Cerebellar cortex (tissue), 1 donor: ENCODE results near the gene FOXM1.
"Not testable (repeated sequence)": the region's sequence is repeated elsewhere in the genome, so short reads cannot be mapped to it uniquely, and the experiment has no call there.

Experiments used
- DNase-seq: peaks from one replicate; pipeline ENCODE4 v3.0.0-alpha.2; 2015; ENCODE audit warnings: low spot score

FOXM1 gene

DNA sequence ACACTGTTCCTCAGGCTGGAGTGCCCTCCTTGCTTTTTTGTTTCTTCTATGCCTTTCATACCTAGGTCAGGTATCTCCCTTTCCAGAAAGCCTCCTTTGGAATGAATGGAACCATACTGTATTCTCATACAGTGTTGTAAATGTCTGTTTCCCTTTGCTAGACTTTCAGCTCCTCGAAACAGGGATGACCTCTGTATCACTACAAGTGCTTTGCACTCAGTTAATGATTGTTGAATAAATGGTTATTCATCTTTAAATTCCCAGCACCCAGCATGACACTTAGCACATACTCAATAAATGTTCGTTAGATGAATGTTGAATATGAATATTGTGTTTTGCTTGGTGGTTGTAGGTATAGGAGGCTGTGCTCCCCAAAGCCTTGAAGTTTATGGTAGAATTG lies 7.8 kb upstream of the FOXM1 start:
- no peak for DNase-seq

DNA sequence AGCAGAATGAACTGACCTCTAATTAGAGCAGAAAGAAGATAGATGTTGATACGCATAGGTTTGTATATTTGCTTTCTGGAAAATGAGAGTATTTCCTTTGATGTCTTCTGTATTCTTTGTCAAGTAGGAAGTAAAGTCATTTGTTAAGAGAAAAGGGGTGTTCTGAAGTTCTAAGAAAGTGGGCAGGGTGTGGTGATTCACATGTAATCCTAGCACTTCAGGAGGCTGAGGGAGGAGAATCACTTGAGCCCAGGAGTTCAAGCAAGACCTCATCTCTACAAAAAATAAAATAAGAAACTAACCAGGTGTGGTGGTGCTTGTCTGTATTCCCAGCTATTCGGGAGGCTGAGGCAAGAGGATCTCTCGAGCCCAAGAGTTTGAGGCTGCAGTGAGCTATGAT lies 2.9 kb upstream of the FOXM1 start:
- DNase-seq: no peak

DNA sequence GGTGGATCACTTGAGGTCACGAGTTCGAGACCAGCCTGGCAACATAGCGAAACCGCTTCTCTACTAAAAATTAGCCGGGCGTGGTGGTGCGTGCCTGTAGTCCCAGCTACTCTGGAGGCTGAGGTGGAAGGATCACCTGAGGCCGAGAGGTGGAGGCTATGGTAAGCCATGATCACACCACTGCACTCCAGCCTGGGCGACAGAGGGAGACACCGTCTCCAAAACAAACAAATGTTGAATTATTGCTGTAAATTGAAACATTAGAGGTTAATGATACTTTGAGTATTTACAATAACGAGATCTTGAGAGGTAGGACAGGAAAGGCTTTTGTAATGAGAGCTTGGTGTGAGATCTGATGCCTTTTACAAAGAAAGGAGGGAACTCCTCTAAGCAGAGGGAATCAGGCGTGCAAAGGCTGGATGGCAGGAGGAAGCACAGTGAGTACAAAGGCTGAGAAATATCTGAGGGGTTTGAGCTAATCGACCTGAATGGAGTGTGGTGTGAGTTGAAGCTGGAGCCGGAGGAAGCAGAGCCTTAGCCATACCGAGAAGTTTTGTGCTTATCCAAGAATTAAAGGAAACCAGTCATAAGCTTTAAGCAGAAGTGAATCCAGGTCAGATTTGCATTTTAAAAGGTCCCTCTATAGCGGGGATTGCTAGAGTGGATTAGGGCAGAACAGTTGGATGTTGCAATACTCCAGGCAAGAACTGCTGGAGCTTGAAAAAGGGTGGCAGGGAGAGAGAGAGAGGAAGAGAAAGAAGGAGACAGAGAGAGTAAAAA lies 1.2 kb upstream of the FOXM1 start:
- DNase-seq: no peak

DNA sequence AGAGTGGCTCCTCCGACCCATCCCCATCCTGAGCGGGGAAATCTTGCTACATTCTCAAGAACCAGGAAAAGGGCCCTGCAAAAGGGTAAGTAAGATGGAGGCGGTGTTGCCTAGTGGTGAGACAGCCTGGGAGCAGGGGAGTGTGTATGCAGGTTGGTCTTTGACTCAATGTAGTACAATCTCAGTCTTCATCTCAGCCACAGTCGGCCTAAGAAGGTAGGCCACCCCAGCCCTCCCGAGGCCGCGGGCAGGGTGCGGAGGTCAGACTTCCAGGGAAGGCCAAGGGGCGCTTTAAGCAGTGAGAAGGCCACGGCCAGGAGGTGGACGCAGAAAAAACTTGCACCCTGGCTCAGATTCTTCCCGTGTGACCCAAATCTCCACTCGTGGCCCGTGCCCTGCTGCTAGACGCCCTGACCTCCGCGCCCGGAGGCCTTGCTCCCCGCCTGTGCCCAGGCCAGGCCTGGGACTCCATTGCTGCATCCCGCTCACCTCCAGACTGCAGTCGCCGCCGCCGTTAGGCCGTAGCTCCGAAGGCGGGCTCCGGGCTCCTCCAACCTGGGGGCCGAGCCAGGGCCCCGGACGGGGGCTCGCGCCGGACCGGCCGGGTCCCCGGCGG lies 435 bp downstream of the FOXM1 start:
- DNase-seq: no peak

DNA sequence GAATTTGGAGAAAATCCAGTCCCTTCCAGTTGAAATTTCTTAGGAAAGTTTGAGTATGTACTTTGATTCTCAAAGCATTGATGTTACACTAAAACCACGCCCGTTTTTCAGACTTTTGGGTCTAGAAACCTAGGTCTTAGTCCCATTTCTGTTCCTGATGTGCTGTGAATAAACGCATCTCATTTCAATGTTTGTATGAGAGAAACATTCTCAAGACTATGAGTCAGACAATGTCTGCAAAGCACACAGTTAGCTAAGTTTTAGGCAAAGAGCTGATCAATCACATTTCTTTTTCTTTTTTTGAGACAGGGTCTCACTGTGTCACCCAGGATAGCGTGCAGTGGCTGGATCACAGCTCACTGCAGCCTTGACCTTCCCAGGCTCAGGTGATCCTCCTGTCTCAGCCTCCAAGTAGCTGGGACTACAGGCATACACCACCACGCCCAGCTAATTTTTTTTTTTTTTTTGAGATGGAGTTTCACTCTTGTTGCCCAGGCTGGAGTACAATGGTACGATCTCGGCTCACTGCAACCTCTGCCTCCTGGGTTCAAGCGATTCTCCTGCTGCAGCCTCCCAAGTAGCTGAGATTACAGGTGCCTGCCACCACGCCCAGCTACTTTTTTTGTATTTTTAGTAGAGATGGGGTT lies 7.9 kb downstream of the FOXM1 start:
- not testable (repeated sequence) for DNase-seq

DNA sequence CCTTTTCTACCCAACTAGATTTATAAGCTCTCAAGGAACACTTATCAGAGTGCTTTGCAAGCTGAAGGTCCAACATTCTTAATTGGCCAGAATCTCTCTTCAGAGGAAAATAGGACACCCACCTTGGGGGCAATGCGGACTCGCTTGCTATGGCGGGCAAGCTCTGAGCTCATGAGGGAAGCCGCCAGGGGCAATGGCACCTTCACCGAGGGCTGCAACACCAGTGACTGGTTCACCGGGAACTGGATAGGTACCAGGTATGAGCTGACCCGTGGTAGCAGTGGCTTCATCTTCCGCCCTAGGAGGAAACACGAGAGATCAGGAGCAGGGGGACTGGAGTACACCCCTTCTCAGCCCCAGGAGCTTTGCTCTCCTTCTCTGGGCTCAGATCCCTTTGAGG lies 12.8 kb downstream of the FOXM1 start:
- DNase-seq: no peak

DNA sequence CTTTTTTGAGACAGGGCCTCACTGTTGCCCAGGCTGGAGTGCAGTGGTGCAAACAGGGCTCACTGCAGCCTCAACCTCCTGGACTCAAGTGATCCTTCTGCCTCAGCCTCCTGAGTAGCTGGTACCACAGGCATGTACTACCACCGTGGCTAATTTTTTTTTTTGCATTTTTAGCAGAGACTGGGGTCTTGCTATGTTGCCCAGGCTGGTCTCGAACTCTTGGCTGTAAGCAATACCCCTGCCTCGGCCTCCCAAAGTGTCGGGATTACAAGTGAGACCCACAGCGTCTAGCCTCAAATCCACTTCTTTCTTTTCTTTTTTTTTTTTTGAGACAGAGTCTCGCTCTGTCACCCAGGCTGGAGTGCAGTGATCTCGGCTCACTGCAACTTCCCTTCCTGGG lies 13.6 kb downstream of the FOXM1 start:
- not testable (repeated sequence) for DNase-seq

DNA sequence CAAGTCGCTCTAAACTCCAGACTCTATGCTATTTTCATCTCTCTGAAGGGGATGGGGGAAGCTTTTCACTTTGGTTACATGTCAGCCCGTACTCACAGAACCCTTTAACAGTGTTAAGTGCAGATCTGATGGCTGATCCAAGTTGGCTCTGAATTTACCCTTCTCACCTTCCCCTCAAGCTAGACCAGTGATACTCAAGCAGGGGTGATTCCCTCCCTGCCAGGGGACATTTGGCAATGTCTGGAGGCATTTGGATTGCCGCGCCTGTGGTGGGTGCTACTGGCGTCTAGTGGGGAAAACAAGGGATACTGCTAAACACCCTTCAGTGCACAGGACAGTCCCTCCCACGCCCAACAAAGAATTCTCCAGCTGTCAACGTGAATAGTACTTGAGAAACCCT lies 14.1 kb downstream of the FOXM1 start:
- DNase-seq: no peak

DNA sequence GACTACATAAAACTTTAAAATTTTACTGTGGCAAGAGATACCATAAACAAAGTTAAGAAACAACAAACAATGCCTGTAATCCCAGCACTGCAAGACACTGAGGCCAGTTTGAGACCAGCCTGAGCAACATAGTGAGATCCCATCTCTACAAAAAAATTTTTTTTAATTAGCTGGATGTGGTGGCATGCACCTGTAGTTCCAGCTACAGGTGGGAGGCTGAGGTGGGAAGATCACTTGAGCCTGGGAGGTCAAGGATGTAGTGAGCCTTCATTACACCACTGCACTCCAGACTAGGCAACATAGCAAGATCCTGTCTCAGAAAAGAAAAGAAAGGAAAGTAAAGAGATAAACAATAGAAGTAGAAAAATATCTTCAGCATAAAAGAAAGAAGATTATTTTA lies 16.8 kb downstream of the FOXM1 start:
- DNase-seq: no peak

DNA sequence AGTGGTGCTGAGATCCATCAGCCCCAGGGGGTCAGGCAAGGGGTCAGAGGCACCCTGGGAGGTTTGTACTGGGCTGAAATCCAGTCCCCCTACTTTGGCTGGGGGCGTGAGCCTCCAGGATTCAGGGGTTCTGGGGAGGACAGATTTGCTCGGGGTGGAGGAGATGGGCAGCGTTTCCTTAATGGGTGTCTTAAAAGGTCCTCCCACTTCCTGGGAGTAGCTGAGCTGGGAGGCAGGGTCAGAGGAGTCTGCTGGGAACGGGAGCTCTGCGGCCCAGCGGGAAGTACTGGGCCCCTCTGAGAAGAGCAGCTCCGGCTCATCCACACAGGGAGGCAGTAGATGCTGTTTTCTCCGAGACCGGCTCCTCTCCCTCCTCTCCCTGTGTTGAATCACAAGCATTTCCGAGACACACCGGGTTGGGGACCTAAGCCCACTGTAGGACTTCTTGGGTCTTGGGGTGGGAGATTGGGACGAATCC lies 18.0 kb downstream of the FOXM1 start:
- no peak for DNase-seq

DNA sequence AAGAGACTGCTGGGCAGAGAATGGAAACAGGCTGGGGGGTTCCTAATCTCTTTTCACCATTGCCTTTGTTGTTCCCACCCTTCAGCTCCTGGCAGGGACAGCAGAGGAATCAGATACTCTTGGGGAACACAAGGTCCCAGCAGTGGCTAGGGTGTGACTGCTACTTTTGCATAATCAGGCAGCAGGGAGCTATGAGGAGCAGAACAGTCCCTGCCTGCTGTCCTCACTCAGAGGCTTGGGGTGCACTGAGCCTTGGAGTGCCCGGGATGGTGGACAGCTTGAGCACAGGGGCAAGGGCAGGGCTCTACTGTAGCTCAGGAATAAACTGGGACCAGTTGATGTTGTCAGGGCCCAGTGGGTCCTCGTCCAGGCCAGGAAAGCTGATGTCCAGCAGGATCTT lies 18.6 kb downstream of the FOXM1 start:
- DNase-seq: no peak

DNA sequence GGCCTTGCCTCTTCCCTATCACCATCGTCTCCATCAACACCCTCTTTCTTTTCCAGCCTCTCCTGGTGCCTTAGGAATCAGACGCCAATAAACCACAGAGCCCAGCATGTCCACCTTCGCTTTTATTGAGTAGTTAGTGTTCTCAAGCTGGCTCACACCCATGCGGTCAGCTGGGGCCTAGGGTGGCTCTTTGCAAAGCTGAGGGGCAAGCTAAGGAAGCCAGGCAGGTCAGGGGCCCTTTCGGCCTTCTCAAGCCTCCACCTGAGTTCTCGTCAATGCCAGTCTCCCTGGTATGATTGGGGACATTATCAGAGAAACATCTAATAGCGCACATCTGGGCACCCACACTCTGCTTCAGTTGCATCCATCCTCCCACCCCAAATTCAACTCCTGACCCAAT lies 19.4 kb downstream of the FOXM1 start:
- DNase-seq: no peak

DNA sequence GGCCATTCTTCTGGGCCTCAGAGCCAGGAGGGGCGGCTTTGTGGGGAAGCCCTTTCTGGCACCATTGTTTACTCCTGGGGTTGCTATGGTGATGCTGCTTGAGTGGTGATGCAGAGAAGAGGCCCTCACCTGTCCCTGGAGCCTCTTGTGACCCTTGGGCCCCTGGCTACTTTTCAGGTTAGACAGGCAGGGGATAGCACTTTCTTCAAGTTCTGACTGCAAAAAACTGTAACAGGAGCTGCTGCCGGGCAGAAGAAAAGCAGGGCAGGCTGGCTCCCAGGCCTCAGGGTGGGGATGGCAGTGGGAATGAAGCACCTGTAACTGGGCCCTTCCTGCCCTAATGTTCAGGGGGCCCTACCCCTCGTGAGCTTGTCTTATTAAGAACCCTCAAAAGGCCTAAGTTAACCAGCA lies 19.9 kb downstream of the FOXM1 start, which contains the start of gene TEX52:
TSS of gene TEX52 (minus strand) at position 19 of the 411 bp plus-strand sequence. CDS start at position 6, 13 bp downstream.
- peak; percentile 16 for DNase-seq

DNA sequence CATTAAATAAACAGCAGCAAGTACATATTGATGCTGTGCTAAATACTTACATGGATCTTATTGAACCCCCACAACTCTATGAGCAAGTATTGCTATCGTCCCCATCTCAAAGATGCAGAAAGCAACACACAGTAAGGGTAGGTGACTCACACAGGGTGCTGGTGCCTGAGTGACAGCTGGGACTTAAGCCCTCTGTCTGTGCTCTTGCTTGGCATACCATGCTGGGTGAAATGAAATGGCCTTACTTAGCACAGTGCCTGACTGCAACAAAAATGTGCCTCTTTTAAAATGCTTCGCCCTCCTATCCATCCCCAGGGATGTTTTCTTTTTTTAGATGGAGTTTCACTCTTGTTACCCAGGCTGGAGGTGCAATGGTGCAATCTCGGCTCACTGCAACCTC lies 20.9 kb downstream of the FOXM1 start:
- no peak for DNase-seq

DNA sequence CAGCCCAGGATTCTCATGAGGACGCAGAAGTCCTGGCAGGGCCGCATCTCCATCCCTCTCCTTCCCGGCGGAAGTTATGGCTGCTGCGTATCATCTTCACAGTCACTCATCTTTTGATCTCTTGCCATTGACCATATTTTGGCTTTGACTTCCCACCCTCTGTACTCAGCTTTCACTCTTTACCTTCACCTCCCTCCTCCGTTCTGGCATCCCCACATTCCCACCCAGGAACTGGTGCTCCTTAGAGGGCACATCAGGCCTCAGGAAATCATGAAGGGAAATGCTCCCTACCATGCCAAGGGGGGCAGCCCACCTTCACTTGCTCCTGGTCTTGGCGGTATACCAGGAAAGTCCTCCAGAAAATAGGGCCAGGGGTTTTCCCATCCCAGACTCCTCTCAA lies 21.4 kb downstream of the FOXM1 start:
- no peak for DNase-seq

DNA sequence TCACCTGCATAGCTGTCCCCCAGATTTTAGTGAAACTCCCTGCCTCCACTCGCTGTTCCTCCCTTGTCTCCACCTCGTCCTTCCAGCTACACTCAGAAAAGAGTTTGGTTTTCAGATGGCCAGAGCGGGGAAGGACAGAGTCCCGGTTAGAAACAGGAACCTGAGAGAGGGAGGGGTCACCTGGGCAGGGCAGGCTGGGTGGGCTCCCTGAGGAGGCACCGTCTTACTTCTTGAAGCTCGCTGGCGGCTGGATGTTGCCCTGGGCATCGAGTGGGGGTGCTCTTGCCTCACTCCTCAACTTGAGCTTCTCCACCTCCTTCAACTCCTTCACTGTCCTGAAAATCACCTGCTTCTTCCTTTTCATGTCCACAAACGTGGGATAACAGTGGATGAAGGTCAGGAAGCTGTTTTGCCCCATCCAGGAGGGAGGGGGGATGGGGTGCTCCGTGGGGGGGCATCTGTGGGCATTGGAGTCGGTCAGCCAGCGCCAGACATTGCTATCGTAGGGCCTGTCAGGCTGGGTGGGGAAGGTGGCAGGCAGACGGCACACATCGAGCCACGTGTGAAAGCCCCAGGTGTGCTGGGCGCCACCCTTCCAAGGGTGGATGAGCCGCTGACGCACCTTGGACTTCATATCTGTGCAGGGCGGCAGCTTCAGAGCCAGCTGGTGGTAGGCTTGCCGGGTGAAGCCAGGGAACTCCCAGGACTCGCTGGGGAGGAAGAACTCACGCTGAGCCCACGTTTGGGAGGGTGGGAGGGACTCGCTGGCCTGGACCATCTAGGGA lies 22.1 kb downstream of the FOXM1 start:
- no peak for DNase-seq

DNA sequence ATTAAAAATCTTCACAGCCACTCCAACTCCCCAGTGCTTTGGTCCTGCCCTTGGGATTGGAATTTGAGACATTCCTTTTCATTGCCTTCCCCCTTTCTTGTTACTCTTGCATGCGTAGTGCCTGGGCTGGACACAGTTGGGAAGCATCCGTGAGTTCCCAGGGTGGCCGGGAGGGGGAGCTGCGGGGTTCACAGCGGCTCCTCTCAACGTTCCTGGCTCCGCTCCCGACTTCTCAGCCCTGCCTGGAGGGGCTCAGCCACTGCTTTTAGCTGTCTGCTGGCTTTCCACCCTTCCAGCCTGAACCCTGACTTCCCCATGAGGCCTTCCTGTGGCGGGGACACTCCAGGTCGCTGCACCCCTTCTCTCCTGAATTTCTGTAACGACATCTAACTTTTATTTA lies 23.3 kb downstream of the FOXM1 start:
- peak; percentile 83 for DNase-seq

DNA sequence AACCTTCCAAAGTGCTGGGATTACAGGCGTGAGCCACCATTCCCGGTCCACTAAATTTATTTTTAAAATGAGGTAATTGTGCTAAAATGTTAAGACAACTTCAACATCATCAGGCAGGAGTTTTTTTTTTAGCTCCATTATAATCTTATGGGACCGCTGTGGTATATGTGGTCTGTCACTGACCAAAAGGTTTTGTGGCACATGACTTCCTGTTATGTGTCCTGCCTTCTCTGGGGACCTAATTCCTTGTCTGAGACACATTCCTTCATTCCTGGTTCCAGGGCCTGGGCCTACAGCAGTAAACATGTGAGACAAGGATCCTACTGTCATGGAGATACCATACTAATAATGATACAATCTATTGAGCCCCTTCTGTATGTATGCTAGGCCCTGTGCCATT lies 25.0 kb downstream of the FOXM1 start:
- DNase-seq: no peak

DNA sequence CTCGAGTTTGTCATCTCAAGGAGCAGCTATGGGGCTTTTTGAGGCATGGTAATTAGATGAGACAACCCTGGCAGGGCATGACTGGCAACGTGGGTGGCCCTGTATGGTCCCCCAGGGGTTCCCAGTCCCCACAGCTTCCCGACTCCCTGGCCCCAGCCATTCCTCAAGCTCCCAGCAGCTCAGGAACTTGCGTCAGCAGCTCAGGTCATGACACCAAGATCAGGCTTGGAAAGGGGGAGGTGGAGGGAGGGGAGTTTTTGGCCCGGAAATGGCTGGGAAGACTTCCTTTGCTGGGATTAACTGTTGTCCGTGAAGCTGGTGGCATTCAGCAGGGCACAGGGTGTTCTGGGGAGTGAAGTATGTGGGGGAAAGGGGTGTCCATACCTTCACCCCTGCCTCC lies 31.7 kb downstream of the FOXM1 start:
- no peak for DNase-seq

DNA sequence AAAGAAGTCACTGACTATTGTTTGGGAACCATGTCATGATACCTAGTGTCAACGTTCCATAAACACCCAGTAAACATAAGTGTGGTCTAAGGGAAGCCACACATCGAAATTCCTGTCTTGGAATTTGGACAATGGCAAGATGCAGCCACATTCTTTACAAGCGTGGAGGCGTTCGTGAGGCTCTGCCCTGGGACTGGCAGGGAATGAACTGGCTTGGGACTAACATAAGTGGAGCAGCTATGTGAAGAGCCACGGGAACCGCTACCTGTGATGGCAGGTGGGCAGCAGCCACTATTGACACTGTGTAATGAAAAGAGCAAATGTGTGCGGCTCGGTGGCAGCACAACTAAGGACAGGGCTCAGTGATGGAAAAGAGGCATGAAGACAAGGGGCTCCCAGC lies 32.2 kb downstream of the FOXM1 start:
- DNase-seq: no peak

DNA sequence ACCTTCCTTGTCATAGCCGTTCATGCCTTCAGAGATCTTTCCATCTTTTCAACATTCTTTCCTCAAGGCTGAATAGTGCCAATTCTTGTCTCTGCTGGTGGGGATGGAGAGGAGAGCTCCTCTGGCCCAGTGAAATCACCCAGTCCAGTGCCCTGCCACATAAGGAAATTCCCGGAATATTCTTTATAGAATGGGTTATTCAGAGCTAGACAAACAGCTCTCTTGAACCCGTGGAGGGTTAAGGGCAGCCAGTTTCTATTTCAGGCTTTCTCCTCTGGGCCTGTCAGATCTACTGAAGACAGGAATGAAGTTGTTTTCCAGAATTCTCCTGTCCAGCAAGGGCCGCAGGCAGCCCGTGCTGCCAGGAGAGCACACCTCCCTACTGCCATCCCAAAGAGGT lies 34.0 kb downstream of the FOXM1 start:
- no peak for DNase-seq

DNA sequence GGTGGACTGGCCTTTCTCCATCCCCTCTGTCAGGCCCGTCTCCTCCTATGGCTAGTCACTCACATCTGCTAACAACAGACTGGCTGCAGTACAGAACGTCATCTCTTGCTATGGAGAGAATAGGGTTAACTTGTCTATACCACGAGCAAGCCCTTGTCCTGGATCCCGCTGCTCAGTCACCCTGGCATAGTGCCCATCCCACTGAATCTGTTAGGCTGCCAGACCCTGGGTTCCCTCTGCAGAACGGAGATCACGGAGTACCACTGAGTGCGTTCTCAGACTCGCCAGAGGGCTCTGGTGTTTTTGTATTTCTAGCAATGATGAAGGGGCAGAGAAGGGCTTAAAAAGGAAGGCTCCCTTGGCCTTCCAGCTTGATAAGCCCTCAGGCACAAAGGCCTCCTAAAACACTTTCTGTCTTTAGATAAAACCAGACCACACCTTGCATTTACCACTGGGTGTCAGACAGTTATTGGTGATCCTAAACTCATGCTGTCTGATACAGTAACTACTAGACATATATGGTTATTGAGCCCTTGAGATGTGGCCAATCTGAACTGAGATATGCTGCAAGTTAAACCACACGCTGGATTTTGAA lies 35.8 kb downstream of the FOXM1 start:
- DNase-seq: peak; percentile 65
